HEK293 (cell line): ENCODE results near the gene GZMH.

Source experiments
- CTCF ChIP-seq: fragments of 450-650 bp; formaldehyde crosslinking; IDR thresholded peaks from 2 replicates; pipeline ENCODE4 v1.5.1; 2016; ENCODE audit warnings: missing biosample characterization, missing genetic modification characterization
- TRIM28 ChIP-seq: IDR thresholded peaks from 2 replicates; pipeline ENCODE4 v1.6.1; 2011; ENCODE audit warnings: low read length, control low read depth, borderline replicate concordance
- ZBTB1 ChIP-seq: fragments of 450-650 bp; formaldehyde crosslinking; IDR thresholded peaks from 2 replicates; pipeline ENCODE4 v1.5.1; 2016; ENCODE audit warnings: missing biosample characterization, missing genetic modification characterization
- ZBTB8A ChIP-seq: fragments of 450-650 bp; formaldehyde crosslinking; IDR thresholded peaks from 2 replicates; pipeline ENCODE4 v1.5.1; 2016; ENCODE audit warnings: missing biosample characterization, missing genetic modification characterization
- ZNF184 ChIP-seq: fragments of 450-650 bp; IDR thresholded peaks from 2 replicates; pipeline ENCODE4 v1.5.1; 2018; ENCODE audit warnings: missing biosample characterization, mild to moderate bottlenecking, missing genetic modification characterization
- ZNF561 ChIP-seq: fragments of 450-650 bp; IDR thresholded peaks from 2 replicates; pipeline ENCODE4 v1.5.1; 2018; ENCODE audit warnings: missing biosample characterization, missing genetic modification characterization, borderline replicate concordance
- ZNF777 ChIP-seq: fragments of 450-650 bp; formaldehyde crosslinking; IDR thresholded peaks from 2 replicates; pipeline ENCODE4 v1.5.1; 2017; ENCODE audit warnings: missing biosample characterization, missing genetic modification characterization, borderline replicate concordance
- ZNF785 ChIP-seq: fragments of 450-650 bp; formaldehyde crosslinking; IDR thresholded peaks from 2 replicates; pipeline ENCODE4 v1.5.1; 2016; ENCODE audit warnings: missing biosample characterization, missing genetic modification characterization
- TF ChIP-seq, protein P1 (sequence below): fragments of 450-650 bp; formaldehyde crosslinking; IDR thresholded peaks from 2 replicates; pipeline ENCODE4 v1.5.1; 2016; ENCODE audit warnings: missing biosample characterization, missing genetic modification characterization
- TF ChIP-seq, protein P2 (sequence below): fragments of 450-650 bp; formaldehyde crosslinking; optimal IDR thresholded peaks from 2 replicates; pipeline ENCODE3; 2016; ENCODE audit warnings: missing biosample characterization, mild to moderate bottlenecking, missing genetic modification characterization
- TF ChIP-seq, protein P3 (sequence below): fragments of 450-650 bp; formaldehyde crosslinking; IDR thresholded peaks from 2 replicates; pipeline ENCODE4 v1.5.1; 2017; ENCODE audit warnings: missing biosample characterization, missing genetic modification characterization
- TF ChIP-seq, protein P4 (sequence below): fragments of 450-650 bp; formaldehyde crosslinking; IDR thresholded peaks from 2 replicates; pipeline ENCODE4 v1.5.1; 2016; ENCODE audit warnings: missing biosample characterization, missing genetic modification characterization

- no peak for TF ChIP-seq CTCF (tag by site-specific recombination)
- TF ChIP-seq ZNF561 (tag by site-specific recombination): no peak
- TF ChIP-seq ZNF777 (tag by site-specific recombination): no peak
- no peak for TF ChIP-seq ZBTB8A
- no peak for TF ChIP-seq ZNF184 (tag by site-specific recombination)
- TF ChIP-seq ZNF785 (tag by site-specific recombination): no peak
- TF ChIP-seq ZBTB1: no peak
- TF ChIP-seq, protein P1, sequence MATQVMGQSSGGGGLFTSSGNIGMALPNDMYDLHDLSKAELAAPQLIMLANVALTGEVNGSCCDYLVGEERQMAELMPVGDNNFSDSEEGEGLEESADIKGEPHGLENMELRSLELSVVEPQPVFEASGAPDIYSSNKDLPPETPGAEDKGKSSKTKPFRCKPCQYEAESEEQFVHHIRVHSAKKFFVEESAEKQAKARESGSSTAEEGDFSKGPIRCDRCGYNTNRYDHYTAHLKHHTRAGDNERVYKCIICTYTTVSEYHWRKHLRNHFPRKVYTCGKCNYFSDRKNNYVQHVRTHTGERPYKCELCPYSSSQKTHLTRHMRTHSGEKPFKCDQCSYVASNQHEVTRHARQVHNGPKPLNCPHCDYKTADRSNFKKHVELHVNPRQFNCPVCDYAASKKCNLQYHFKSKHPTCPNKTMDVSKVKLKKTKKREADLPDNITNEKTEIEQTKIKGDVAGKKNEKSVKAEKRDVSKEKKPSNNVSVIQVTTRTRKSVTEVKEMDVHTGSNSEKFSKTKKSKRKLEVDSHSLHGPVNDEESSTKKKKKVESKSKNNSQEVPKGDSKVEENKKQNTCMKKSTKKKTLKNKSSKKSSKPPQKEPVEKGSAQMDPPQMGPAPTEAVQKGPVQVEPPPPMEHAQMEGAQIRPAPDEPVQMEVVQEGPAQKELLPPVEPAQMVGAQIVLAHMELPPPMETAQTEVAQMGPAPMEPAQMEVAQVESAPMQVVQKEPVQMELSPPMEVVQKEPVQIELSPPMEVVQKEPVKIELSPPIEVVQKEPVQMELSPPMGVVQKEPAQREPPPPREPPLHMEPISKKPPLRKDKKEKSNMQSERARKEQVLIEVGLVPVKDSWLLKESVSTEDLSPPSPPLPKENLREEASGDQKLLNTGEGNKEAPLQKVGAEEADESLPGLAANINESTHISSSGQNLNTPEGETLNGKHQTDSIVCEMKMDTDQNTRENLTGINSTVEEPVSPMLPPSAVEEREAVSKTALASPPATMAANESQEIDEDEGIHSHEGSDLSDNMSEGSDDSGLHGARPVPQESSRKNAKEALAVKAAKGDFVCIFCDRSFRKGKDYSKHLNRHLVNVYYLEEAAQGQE (tag by site-specific recombination): no peak
- TF ChIP-seq, protein P2, sequence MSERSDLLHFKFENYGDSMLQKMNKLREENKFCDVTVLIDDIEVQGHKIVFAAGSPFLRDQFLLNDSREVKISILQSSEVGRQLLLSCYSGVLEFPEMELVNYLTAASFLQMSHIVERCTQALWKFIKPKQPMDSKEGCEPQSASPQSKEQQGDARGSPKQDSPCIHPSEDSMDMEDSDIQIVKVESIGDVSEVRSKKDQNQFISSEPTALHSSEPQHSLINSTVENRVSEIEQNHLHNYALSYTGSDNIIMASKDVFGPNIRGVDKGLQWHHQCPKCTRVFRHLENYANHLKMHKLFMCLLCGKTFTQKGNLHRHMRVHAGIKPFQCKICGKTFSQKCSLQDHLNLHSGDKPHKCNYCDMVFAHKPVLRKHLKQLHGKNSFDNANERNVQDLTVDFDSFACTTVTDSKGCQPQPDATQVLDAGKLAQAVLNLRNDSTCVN (tag by site-specific recombination): no peak
- TF ChIP-seq, protein P3, sequence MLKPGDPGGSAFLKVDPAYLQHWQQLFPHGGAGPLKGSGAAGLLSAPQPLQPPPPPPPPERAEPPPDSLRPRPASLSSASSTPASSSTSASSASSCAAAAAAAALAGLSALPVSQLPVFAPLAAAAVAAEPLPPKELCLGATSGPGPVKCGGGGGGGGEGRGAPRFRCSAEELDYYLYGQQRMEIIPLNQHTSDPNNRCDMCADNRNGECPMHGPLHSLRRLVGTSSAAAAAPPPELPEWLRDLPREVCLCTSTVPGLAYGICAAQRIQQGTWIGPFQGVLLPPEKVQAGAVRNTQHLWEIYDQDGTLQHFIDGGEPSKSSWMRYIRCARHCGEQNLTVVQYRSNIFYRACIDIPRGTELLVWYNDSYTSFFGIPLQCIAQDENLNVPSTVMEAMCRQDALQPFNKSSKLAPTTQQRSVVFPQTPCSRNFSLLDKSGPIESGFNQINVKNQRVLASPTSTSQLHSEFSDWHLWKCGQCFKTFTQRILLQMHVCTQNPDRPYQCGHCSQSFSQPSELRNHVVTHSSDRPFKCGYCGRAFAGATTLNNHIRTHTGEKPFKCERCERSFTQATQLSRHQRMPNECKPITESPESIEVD: no peak
- no peak for TF ChIP-seq TRIM28
- TF ChIP-seq, protein P4, sequence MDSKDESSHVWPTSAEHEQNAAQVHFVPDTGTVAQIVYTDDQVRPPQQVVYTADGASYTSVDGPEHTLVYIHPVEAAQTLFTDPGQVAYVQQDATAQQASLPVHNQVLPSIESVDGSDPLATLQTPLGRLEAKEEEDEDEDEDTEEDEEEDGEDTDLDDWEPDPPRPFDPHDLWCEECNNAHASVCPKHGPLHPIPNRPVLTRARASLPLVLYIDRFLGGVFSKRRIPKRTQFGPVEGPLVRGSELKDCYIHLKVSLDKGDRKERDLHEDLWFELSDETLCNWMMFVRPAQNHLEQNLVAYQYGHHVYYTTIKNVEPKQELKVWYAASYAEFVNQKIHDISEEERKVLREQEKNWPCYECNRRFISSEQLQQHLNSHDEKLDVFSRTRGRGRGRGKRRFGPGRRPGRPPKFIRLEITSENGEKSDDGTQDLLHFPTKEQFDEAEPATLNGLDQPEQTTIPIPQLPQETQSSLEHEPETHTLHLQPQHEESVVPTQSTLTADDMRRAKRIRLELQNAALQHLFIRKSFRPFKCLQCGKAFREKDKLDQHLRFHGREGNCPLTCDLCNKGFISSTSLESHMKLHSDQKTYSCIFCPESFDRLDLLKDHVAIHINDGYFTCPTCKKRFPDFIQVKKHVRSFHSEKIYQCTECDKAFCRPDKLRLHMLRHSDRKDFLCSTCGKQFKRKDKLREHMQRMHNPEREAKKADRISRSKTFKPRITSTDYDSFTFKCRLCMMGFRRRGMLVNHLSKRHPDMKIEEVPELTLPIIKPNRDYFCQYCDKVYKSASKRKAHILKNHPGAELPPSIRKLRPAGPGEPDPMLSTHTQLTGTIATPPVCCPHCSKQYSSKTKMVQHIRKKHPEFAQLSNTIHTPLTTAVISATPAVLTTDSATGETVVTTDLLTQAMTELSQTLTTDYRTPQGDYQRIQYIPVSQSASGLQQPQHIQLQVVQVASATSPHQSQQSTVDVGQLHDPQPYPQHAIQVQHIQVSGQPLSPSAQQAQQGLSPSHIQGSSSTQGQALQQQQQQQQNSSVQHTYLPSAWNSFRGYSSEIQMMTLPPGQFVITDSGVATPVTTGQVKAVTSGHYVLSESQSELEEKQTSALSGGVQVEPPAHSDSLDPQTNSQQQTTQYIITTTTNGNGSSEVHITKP (tag by site-specific recombination): no peak
Observed at GRCh38 chr14:24607635-24608514, 1.6 kb downstream of the GZMH start.
